SW 1271 (cell line): Measurements from ENCODE around the gene RMRP.

Experiments used
- DNase-seq, 2 experiments: peaks; one replicate each; lab custom pipeline; 2025; lab: John Stamatoyannopoulos, UW

Gene RMRP

DNA sequence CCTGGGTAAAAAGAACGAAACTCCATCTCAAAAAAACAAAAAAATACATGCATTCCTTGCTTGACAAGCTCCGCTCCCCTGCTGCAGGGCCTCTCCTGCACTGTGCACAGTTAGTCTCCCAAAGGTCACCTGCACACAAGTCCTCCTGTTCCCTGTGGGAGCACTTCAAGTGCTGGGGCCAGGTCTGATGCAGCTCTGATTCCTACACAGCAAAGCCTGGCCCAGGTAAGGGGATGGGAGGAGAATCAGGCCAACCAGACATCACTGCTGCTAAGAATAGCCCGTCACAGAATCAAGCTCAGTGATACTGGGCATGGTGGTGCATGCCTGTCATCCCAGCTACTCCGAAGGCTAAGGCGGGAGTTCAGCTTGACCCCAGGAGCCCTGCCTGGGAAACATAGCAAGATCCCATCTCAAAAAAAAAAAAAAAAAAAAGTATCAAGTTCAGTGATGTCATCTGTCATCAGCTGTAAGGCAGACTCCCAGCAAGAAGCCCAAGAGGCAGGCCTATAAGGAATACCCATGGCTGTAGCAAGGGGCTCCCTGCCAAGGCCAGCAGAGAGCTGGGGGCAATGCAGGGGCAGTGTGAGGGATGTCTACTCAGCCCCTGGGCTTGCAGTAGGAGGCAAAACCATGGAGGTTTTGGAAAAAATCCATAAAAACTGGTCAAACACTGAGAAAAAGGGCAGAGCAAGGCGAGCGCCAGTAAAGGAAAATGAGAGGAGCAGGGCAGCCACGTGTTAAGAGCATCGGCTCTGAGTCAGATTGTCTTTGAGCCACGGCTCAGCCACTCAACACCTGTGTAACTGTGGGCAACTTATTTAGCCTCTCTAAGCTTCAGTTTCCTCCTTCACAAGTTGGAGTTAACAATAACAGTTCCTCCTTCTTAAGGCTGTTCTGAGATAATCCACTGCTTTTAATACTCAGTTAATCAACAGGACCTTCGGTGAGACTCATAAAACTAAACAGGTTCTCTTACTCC, 28.7 kb upstream of the RMRP start:
- DNase-seq = no peak

DNA sequence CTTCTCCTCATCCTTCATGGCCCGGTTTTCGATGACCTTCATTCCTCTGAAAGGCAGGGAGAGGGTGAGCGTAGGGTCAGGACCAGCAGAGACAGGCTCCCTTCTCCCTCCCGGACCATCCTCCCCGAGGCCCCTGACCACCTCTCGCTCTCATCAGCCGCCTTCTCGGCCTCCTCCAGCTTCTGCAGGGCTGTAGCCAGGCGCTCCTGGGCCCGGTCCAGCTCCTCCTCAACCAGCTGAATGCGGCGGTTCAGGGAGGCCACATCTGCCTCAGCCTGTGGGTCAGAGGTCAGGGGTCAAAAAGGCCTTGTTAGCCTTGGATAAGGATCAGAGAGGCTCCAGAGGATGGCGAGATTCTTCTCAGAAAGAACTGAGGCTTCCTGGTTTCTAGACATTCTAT, 27.7 kb upstream of the RMRP start:
- no peak for DNase-seq

DNA sequence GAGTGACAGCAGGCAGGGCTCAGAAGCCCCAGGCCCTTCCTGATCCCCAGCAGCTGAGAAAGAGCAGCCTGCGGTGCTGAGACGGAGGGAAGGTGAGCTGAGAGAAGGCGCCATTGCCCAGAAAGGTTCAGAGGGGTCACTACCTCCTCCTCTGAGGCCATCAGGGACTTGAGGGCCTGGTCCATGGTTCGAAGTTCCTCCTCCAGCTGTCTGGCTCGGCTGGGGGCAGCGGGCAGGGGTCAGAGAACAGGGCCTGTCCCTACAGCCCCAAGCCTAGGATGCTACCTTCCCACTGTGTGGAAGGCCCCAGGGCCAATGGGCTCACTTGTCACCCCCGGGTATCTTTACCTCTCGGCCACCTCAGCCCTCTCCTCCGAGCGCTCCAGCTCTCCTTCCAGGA, 27.1 kb upstream of the RMRP start:
- no peak for DNase-seq

DNA sequence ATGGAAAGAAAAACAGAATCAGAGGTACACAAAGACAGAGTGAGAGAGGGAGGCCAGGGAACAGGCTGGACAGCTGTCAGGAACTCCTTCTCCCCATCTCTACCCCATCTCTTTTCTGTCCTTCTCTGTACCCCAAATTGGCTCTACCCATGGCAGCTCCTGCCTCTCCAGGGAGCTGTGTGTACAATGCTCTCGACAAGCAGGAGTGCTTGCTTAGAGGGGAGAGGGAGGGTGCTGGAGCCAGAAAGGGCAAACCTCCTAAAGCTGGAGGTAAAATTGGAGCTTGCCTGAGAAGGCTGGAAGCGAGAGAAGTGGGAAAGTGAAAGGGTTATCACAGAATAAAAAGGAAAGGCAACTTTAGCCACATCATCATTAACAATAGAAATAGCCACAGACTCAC, 25.5 kb upstream of the RMRP start:
- DNase-seq = no peak

DNA sequence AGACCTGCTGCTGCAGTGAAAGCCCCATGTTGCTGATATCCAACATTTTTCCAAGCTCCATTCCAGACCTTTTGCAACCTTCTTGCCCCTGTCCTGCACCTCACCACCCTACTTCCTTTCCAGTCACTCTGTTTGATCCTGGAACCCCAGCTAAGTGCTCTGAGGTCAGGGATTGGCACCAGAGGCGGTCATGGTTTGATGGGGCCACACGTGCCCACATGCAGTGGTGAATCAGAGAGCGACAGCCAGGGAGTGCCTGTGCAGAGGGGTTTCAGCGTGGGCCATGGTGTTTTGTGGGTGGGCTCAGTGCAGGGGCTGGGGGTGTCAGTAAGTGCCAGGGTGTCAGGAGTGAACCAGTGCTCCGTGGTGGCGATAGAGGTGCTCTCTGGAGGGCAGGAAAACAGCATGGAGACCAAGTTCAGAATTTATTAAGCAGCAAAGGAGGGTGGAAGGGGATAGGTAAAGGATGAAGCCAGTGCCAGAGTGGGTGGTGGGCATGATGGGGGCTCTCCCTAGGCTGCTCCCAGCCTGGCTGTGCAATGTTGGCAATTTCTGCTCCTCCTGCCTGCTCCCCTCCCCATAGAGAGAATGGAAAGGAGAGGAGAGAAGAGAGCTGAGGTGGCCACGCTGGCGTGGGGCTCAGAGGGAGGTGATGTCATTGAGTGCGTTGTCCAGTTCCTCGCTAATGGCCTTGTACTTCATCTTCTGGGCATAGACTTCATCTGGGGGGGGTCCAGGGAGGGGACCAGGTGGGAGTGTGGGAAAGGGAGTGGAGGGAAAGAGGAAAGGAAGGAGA, 24.9 kb upstream of the RMRP start:
- no peak for DNase-seq

DNA sequence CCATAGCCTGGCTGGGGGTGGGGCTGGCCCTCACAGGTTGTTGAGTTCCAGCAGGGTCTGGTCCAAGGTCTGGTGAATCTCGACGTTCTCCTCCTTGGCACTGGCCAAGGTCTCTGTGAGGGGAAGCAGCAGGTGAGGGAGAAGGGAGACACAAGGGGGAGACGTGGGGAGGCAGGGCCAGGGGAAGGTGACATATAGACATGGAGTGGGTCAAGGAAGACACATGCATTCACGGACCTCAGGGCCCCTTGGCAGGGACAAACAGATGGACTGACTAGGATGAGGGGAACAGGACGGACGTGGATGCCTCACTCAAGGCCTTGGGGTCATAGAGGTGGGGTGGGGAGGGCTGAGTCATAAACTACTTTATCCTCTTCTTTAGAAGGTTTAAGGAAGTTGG, 24.2 kb upstream of the RMRP start:
- DNase-seq = no peak

DNA sequence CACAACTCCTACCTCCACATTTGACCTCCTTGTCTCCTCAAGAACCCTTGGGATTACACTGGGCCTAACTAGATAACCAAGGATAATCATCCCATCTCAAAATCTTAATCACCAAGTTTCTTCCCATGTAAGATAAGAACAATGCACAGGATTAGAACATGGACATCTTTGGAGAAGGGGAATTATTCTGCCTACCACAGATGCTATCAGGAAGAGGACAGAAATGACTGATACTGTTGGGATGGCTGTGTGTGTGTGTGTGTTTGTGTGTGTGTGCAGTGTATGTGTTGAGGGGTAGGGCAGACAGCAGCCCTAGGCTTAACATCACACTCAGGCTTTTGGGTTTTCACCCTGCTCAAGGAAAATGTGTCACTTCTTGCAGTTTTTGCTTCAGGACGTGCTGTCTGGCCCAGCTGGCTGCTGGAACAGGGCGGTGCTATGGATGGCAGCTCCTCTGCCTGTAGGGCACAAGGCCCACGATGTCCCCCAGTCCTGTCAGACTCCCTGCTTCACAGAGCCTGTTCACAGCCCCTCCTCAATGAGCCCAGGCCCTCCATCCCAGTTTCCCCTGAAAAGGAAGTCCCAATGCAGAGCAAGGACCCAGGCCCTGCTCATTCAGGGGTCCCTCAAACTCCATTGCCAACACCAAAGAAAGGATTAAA, 23.7 kb upstream of the RMRP start:
- DNase-seq = no peak

DNA sequence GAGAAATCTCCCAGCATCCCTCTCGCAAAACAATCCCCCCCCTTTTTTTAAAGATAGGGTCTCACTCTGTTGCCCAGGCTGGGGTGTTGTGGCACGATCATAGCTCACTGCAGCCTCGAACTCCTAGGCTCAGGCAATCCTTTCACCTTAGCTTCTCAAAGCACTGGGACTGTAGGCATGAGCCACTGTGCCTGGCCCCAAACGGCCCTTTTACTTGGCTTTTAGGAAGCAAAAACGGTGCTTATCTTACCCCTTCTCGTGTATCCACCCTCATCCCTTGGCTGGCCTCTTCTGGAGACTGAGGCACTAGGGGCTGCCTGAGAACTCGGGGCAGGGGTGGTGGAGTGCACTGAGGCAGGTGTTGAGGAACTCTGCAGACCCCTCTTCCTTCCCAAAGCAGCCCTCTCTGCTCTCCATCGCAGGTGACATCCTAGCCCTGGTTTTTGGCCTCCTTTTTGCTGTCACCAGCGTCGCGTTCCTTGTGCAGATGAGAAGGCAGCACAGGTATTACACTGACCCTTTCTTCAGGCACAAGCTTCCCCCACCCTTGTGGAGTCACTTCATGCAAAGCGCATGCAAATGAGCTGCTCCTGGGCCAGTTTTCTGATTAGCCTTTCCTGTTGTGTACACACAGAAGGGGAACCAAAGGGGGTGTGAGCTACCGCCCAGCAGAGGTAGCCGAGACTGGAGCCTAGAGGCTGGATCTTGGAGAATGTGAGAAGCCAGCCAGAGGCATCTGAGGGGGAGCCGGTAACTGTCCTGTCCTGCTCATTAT, 22.7 kb upstream of the RMRP start:
- no peak for DNase-seq

DNA sequence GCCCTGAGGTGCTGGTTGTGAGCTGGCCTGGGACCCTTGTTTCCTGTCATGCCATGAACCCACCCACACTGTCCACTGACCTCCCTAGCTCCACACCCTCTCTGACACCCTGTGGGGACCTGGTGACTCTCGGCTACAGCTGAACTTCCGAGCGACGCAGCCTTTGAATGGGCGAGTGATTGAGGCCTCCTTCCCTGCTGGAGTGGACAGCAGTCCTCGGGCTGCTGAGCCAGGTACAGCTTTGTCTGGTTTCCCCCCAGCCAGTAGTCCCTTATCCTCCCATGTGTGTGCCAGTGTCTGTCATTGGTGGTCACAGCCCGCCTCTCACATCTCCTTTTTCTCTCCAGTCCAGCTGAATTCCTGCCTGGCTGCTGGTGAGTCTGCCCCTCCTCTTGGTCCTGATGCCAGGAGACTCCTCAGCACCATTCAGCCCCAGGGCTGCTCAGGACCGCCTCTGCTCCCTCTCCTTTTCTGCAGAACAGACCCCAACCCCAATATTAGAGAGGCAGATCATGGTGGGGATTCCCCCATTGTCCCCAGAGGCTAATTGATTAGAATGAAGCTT, 22.0 kb upstream of the RMRP start:
- DNase-seq = no peak

DNA sequence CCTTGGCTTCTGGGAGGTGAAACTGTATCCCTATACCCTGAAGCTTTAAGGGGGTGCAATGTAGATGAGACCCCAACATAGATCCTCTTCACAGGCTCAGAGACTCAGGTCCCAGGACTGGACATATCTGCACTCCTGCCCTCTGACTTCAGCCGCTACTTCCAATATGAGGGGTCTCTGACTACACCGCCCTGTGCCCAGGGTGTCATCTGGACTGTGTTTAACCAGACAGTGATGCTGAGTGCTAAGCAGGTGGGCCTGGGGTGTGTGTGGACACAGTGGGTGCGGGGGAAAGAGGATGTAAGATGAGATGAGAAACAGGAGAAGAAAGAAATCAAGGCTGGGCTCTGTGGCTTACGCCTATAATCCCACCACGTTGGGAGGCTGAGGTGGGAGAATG, 21.3 kb upstream of the RMRP start:
- no peak for DNase-seq

DNA sequence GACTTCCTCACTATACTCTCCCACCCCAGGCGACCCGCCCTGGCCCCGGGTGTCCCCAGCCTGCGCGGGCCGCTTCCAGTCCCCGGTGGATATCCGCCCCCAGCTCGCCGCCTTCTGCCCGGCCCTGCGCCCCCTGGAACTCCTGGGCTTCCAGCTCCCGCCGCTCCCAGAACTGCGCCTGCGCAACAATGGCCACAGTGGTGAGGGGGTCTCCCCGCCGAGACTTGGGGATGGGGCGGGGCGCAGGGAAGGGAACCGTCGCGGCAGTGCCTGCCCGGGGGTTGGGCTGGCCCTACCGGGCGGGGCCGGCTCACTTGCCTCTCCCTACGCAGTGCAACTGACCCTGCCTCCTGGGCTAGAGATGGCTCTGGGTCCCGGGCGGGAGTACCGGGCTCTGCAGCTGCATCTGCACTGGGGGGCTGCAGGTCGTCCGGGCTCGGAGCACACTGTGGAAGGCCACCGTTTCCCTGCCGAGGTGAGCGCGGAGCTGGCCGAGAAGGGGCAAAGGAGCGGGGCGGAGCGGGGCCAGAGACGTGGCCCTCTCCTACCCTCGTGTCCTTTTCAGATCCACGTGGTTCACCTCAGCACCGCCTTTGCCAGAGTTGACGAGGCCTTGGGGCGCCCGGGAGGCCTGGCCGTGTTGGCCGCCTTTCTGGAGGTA, 18.0 kb upstream of the RMRP start:
- no peak for DNase-seq

DNA sequence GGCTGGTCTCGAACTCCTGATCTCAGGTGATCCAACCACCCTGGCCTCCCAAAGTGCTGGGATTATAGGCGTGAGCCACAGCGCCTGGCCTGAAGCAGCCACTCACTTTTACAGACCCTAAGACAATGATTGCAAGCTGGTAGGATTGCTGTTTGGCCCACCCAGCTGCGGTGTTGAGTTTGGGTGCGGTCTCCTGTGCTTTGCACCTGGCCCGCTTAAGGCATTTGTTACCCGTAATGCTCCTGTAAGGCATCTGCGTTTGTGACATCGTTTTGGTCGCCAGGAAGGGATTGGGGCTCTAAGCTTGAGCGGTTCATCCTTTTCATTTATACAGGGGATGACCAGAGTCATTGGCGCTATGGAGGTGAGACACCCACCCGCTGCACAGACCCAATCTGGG, 17.4 kb upstream of the RMRP start:
- DNase-seq = no peak

DNA sequence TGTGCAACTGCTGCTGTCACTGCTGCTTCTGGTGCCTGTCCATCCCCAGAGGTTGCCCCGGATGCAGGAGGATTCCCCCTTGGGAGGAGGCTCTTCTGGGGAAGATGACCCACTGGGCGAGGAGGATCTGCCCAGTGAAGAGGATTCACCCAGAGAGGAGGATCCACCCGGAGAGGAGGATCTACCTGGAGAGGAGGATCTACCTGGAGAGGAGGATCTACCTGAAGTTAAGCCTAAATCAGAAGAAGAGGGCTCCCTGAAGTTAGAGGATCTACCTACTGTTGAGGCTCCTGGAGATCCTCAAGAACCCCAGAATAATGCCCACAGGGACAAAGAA, 16.2 kb upstream of the RMRP start:
- no peak for DNase-seq

DNA sequence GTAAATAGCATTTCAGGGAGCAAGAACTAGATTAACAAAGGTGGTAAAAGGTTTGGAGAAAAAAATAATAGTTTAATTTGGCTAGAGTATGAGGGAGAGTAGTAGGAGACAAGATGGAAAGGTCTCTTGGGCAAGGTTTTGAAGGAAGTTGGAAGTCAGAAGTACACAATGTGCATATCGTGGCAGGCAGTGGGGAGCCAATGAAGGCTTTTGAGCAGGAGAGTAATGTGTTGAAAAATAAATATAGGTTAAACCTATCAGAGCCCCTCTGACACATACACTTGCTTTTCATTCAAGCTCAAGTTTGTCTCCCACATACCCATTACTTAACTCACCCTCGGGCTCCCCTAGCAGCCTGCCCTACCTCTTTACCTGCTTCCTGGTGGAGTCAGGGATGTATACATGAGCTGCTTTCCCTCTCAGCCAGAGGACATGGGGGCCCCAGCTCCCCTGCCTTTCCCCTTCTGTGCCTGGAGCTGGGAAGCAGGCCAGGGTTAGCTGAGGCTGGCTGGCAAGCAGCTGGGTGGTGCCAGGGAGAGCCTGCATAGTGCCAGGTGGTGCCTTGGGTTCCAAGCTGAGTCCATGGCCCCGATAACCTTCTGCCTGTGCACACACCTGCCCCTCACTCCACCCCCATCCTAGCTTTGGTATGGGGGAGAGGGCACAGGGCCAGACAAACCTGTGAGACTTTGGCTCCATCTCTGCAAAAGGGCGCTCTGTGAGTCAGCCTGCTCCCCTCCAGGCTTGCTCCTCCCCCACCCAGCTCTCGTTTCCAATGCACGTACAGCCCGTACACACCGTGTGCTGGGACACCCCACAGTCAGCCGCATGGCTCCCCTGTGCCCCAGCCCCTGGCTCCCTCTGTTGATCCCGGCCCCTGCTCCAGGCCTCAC, 15.6 kb upstream of the RMRP start, which contains the start of gene CA9:
Gene CA9 (plus strand): TSS at position 797 of the 893 bp plus-strand sequence. CDS start 32 bp downstream, at position 829.
- DNase-seq = no peak

DNA sequence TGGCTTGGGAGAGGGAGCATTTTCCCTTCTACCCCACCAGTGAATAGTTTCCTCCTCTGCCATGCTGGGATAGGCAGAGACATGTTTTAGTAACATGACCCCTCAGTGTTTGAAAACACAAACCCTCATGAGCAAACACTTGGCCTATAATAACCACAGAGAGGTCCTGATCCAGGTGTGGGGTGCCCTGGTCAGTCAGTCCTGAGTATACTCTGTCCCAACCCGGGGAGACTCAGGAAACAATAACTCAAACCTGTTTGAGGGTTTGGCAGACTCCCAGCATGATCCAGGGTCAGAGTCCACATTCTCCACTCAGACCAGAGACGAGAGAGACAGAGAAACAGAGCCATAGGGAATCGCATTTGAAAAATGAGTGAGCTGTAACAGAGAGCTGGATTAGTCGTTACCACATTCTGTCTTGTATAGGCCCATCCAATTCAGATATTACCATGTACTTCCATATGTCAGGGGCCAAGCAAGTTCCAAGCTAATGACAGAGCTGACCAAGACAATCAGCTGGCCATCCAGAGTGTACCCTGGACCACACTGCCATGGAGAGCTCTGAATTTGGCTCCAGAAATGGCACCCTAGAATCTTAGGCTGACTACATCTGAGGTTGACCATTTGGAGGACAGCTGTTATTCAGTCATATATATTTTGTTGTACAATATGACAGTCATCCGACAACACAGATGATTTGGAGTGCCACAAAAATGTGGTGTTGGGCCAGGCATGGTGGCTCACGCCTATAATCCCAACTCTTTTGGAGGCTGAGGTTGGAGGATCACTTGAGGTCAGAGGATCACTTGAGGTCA, 11.7 kb upstream of the RMRP start:
- DNase-seq = no peak

DNA sequence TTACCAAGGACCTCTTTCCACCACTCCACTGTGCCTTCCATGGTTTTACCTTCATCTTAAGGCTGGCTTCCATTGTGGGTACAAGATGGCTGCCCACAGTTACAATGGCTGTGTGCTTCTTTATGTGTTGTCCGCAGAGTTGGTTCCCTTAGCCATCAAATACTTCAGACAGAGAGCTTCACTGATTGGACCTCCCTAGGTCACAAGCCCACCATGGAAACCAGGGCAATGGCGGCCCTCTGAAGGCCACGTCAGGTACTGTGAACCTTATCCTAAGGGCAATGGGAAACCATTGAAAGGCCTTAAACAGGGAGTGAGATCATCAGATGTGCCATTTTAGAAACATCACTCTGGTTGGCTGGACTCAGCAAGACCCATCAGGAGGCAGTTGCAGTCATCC, 10.1 kb upstream of the RMRP start:
- no peak for DNase-seq

DNA sequence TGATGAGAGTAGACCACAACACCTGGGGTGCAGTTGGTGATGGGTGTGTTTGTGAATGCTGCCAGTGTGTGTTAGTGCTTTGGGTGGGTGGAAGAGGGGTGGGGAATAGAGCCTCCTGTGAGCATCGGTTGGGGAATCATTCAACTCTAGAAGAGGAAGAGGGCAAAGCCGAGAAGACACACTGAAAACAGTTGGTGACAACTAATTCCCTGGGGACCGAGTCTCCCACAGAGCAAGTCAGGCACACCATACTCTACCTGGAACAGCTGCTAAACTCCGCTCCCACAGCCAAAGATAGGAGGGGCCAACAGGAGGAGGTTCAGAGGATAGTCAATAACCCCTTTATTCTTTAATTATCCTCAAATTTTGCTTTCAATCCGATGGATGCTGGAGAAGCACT, 8.7 kb upstream of the RMRP start:
- DNase-seq = no peak

DNA sequence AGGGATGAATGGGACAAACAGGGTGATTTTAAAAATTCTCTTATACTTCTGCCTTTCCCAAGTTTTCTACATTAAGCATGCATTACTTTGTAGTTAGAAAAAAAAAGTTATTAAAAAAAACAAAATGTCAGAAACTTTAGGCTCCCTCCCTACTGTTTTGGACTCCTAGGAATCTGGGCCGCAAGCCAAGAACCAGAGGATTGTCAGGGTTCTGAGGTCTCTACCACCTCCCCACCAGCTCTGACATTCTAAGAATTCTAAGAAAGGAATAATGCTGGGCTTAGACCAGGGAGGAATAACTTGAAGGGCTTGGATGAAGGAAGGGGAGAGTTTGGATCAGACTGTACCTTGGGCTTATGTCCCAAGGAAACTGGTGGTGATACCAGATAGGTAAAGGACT, 8.2 kb upstream of the RMRP start:
- DNase-seq = no peak

DNA sequence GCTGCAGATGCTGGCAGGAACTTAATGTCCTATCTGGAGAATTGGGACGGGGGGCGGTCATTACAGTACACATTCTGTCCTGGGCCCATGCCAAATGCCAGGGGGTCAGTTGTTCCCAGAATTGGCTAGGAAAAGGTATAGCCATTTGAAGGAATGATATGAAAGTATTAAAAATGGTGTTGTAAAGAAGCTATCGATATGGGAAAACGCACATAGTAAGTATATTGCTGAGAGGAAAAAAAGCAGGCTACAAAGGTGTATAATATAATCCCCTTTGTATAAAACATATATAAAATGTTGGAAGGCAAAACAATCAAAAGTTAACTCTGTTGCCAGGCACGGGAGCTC, 7.6 kb upstream of the RMRP start:
- no peak for DNase-seq
